Karpas-422 (cell line): Measurements from ENCODE around the gene CAVIN2. TPM values are rescaled to one million over a fixed set of nuclear protein-coding genes. Genes with fewer than 3 reads are reported as not detected.
A peak's percentile ranks its signal among the peaks of the same experiment; 100 is the strongest.

Source experiments
- DNase-seq: peaks from one replicate; pipeline ENCODE4 v3.0.0-alpha.2; 2015
- H2AFZ ChIP-seq: fragments of 200-600 bp; sonication (generic); 2 replicates; pipeline ENCODE4 v1.6.1; 2014; ENCODE audit warnings: antibody characterized with exemption, low read length, mixed read lengths
- H3K27ac ChIP-seq: fragments of 200-600 bp; sonication (generic); 2 replicates; pipeline ENCODE4 v1.5.1; 2014; ENCODE audit warnings: mild to moderate bottlenecking, low read length, moderate library complexity
- H3K27me3 ChIP-seq: fragments of 200-600 bp; sonication (generic); 2 replicates; pipeline ENCODE4 v1.6.1; 2014; ENCODE audit warnings: low read length, mixed read lengths
- H3K36me3 ChIP-seq: fragments of 200-600 bp; sonication (generic); 2 replicates; pipeline ENCODE4 v1.6.1; 2014; ENCODE audit warnings: low read length, mixed read lengths; ENCODE audit not compliant: insufficient read depth
- H3K4me1 ChIP-seq: fragments of 200-600 bp; sonication (generic); 2 replicates; pipeline ENCODE4 v1.6.1; 2014; ENCODE audit warnings: mild to moderate bottlenecking, low read length, mixed read lengths
- H3K4me2 ChIP-seq: fragments of 200-600 bp; sonication (generic); 2 replicates; pipeline ENCODE4 v1.6.1; 2014; ENCODE audit warnings: low read length, low read depth, mild to moderate bottlenecking; ENCODE audit not compliant: poor library complexity, severe bottlenecking
- H3K4me3 ChIP-seq: fragments of 200-600 bp; sonication (generic); 2 replicates; pipeline ENCODE4 v1.5.1; 2014; ENCODE audit warnings: mild to moderate bottlenecking, antibody characterized with exemption, low read length, mixed read lengths
- H3K79me2 ChIP-seq: fragments of 200-600 bp; sonication (generic); 2 replicates; pipeline ENCODE4 v1.6.1; 2014; ENCODE audit warnings: mild to moderate bottlenecking, low read length, mixed read lengths
- H3K9ac ChIP-seq: fragments of 200-600 bp; sonication (generic); 2 replicates; pipeline ENCODE4 v1.6.0; 2014; ENCODE audit warnings: low read length
- H3K9me2 ChIP-seq: fragments of 200-600 bp; sonication (generic), shearing (Covaris generic); replicated peaks from 2 replicates; pipeline ENCODE4 v1.6.0; 2014; ENCODE audit warnings: mild to moderate bottlenecking, low read length, moderate library complexity; ENCODE audit not compliant: insufficient read depth
- H3K9me3 ChIP-seq: fragments of 300-700, 200-600 bp; sonication (generic); 2 replicates; pipeline ENCODE4 v1.6.1; 2014; ENCODE audit warnings: low read length, mixed read lengths
- H4K20me1 ChIP-seq: fragments of 200-600 bp; sonication (generic); 2 replicates; pipeline ENCODE4 v1.6.1; 2014; ENCODE audit warnings: mild to moderate bottlenecking, antibody characterized with exemption, low read length, low read depth; ENCODE audit not compliant: insufficient read depth
- total RNA-seq: library from RNA; depleted of rRNA; stranded (reverse); fragments of >200 nt; shearing (Covaris generic); gene quantifications from 2 replicates; pipeline ENCODE4 v1.2.3, GENCODE V29; 2014; ENCODE audit warnings: low replicate concordance

CAVIN2 gene
- total RNA-seq, 1 experiment from 2014 or later, result 3.1 TPM

DNA sequence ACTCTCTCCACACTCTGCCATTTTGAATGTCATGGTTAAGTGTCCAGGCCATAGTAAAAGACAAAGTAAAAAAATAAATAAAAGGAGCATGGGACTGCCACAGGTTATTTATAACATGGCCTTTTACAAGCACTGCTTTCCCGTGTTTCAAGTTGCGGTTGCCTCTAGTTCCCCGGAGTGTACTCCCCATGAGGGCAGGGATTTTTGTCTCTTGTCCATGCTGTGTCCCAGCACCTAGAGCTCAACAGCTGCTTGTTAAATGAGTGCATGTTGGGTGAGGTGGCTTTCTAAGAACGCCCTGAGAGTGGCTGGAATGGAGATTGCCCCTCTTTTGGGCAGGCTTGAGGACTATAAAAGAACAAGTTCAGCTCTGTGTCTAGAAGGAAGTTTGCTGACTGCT, 8.4 kb downstream of the CAVIN2 start:
- Histone ChIP-seq H3K4me1 (peaks cover 66% of the 10 kb centered on the region), H3K27me3 (no peaks in the 10 kb centered on the region), H3K9me2 (no peaks in the 10 kb centered on the region), H3K9me3 (no peaks in the 10 kb centered on the region), H3K4me2 (peak overlapping the region; percentile 38), H3K36me3 (peaks cover 5% of the 10 kb centered on the region; the same call in 1 of the 2 replicates), H3K9ac (no peak overlapping the region), H2AFZ (no peak overlapping the region), H3K27ac (no peak overlapping the region), H3K79me2 (no peaks in the 10 kb centered on the region), H3K4me3 (no peak overlapping the region), H4K20me1 (no peaks in the 10 kb centered on the region)
- DNase-seq, result no peak

DNA sequence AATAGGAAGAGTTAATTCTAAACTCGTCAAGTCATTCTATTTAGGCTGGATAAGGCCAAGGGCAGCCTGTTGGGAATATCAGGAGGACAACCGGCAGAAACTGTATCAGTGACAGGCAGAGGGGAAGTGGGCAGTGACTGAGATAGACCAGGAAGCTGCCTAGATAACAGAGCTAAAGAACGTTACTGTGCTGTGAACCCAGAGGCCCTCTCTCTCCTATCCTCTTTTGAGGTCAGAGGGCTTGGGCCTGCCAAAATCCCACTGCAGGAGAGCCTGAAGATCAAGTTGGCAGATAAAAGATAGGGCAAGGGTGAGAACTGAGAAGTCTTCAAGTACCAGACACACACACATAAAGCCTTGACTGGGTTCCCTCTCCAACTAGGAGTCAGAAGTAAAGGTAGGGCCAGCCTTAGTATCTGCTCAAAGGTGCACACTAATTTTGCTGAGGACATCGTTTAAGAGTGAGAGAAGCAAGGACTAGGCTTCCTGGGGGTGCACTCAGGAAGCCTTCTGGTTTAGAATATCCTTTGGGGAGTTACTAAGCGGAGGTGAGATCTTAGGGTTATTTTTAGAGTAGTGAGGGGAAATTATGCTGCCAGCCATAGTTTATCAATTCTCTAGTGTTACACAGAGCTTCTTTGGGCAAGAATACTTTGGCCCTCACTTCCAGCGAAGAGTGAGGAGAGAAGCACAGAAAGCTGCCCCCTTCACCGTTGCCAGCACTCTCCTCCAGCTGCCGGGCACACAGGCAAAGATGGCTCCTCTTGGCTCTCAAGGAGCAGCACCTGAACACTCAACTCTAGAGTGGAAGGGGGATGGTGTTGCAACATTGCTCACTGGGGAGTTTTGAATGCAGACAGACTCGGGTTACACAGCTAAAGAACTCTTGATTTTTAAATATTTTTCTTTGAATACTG, 9.8 kb downstream of the CAVIN2 start:
- DNase-seq, result no peak
- H3K27ac ChIP-seq, result no peak overlapping the region
- H2AFZ ChIP-seq, result no peak overlapping the region
- no peak overlapping the region for H3K4me3 ChIP-seq
- H3K9ac ChIP-seq, result no peak overlapping the region
- peaks cover 52% of the 10 kb centered on the region for H3K4me1 ChIP-seq
- H3K4me2 ChIP-seq, result peak overlapping the region; percentile 25
- H3K9me2 ChIP-seq, result no peaks in the 10 kb centered on the region
- H3K9me3 ChIP-seq, result no peaks in the 10 kb centered on the region
- H3K36me3 ChIP-seq, result peaks cover 5% of the 10 kb centered on the region; the same call in 1 of the 2 replicates
- H4K20me1 ChIP-seq, result no peaks in the 10 kb centered on the region
- no peaks in the 10 kb centered on the region for H3K27me3 ChIP-seq
- H3K79me2 ChIP-seq, result no peaks in the 10 kb centered on the region

DNA sequence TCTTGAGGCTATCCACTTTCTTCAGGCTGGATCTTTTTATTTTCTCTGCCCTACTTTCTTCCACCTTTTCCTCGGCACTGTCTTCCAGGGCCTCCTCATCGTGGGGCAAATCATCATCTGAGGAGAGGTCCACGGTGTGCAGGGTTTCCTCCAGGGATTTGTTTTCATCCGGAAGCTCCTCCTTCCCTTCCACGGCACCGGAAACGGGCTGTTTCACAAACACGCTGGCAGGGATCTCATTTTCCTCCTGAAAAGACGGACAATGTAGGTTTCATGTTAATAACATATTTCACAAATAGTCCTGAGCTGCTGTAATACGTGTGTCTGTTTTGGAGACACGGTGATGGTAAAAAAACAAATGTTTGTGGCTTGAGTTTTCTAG, 10.4 kb downstream of the CAVIN2 start:
- no peak overlapping the region for H3K27ac ChIP-seq
- H3K4me2 ChIP-seq, result peak overlapping the region; percentile 25
- H3K4me3 ChIP-seq, result no peak overlapping the region
- H2AFZ ChIP-seq, result no peak overlapping the region
- H4K20me1 ChIP-seq, result no peaks in the 10 kb centered on the region
- no peak overlapping the region for H3K9ac ChIP-seq
- H3K27me3 ChIP-seq, result no peaks in the 10 kb centered on the region
- H3K4me1 ChIP-seq, result peaks cover 54% of the 10 kb centered on the region
- no peak for DNase-seq
- no peaks in the 10 kb centered on the region for H3K9me3 ChIP-seq
- no peaks in the 10 kb centered on the region for H3K79me2 ChIP-seq
- H3K9me2 ChIP-seq, result no peaks in the 10 kb centered on the region
- peaks cover 5% of the 10 kb centered on the region; the same call in 1 of the 2 replicates for H3K36me3 ChIP-seq

DNA sequence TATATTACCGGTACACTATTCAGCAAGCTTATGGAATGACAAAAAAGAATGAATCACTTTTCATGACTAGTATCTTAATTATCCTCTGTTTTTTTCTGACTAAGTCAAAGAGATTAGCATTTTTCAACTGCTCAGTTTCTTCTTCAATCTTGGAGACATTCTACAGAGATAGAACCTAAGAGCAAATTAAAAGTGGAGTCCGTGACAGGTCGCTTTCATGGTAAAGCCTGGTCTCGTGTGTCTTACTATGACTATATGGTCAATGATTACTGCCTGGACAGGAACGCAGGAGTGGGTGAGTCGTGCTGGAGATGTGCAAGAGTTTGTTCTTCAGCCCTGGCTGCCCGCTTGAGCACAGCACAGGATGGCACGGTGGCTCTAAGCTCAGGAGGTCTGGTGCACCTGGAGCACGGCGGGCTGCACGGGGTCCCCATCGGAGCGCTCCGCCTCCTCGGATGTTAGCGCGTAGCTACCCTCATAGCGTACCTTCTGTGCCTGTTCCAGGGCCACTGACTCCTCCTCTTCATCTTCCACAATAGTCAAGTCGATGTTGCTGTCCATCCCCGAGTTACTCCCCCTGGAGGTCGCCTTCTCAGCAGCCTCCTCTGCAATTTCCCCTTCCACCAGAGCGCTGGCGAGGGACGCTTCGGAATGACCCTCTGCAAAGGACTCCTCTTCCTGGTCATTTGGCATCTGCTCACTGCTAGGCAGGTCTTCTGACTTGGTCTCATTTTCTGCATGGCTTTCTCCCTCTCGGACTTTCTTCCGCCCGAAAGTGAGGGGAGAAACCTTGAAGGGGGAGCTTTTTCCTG, 11.1 kb downstream of the CAVIN2 start:
- H3K4me3 ChIP-seq, result no peak overlapping the region
- peaks cover 5% of the 10 kb centered on the region; the same call in 1 of the 2 replicates for H3K36me3 ChIP-seq
- H3K4me1 ChIP-seq, result peaks cover 55% of the 10 kb centered on the region
- H3K27ac ChIP-seq, result no peak overlapping the region
- H3K9me3 ChIP-seq, result no peaks in the 10 kb centered on the region
- no peak overlapping the region for H3K9ac ChIP-seq
- H4K20me1 ChIP-seq, result no peaks in the 10 kb centered on the region
- H3K79me2 ChIP-seq, result no peaks in the 10 kb centered on the region
- H3K4me2 ChIP-seq, result no peak overlapping the region
- H3K9me2 ChIP-seq, result no peaks in the 10 kb centered on the region
- no peaks in the 10 kb centered on the region for H3K27me3 ChIP-seq
- no peak for DNase-seq
- H2AFZ ChIP-seq, result no peak overlapping the region

DNA sequence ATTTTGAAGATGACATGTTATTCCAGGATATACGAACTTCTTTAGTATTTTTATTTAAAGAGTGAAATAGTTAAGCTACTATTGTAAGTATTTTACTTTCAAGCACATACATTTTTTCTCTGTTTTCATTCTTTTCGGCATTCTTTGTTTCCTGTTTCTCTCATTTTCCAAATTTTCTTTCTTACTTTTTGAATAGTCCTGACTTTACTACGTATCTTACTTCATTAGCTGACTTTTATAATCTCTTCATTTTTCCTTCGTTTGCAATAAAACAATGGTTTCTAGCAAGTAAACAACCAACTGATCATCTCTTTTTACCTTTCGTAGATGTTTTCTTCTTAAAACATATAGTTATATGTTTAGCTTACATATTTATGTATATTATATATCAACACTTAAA, 11.8 kb downstream of the CAVIN2 start:
- Histone ChIP-seq H3K9me3 (no peaks in the 10 kb centered on the region), H3K36me3 (peaks cover 5% of the 10 kb centered on the region; the same call in 1 of the 2 replicates), H3K27ac (no peak overlapping the region), H3K79me2 (no peaks in the 10 kb centered on the region), H3K27me3 (no peaks in the 10 kb centered on the region), H3K4me1 (peaks cover 53% of the 10 kb centered on the region), H3K9me2 (no peaks in the 10 kb centered on the region), H3K4me2 (no peak overlapping the region), H3K9ac (no peak overlapping the region), H3K4me3 (no peak overlapping the region), H4K20me1 (no peaks in the 10 kb centered on the region), H2AFZ (no peak overlapping the region)
- no peak for DNase-seq

DNA sequence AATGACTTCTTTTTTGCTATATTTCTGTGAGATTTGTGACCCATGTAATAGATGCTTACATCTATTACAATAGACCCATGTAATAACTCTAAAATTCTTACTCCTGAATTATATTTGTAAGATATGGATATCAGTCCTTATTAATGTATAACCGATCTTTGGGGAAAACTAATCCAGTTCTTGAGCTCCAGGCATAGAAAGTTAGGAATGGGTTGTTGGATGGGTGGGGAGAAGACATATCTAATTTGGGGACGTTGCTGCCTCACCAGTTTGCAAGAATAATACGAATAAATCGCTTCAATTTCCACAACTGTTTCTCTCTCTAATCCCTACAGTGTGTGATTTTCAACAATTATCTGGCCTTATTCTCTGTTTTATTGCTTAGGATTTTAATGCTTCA, 13.5 kb downstream of the CAVIN2 start:
- Histone ChIP-seq H3K79me2 (no peaks in the 10 kb centered on the region), H3K9me3 (no peaks in the 10 kb centered on the region), H3K27me3 (no peaks in the 10 kb centered on the region), H3K4me3 (no peak overlapping the region), H4K20me1 (no peaks in the 10 kb centered on the region), H3K9ac (no peak overlapping the region), H3K36me3 (peaks cover 5% of the 10 kb centered on the region; the same call in 1 of the 2 replicates), H3K27ac (no peak overlapping the region), H3K9me2 (no peaks in the 10 kb centered on the region), H3K4me1 (peaks cover 36% of the 10 kb centered on the region), H2AFZ (no peak overlapping the region), H3K4me2 (no peak overlapping the region)
- no peak for DNase-seq

DNA sequence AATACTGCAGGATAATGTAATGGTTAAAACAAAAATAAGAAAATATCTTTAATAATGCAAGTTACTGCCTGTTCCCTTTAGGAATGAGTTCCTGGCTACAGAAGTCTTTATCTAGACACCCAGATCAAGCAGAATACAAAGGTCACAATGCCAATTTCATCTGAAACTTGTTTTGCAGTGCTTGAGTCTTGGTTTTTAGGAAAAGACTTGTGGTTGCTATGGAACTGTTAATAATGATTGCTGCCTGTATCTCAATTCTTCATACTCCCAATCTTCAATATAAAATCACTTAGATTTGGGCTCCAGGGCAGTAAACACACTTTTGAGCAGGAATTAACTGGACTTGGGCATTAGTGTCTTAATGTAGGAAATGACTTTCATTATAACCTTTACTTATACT, 14.2 kb downstream of the CAVIN2 start:
- Histone ChIP-seq H3K4me2 (no peak overlapping the region), H3K27me3 (no peaks in the 10 kb centered on the region), H2AFZ (no peak overlapping the region), H4K20me1 (no peaks in the 10 kb centered on the region), H3K9me3 (no peaks in the 10 kb centered on the region), H3K4me1 (peaks cover 29% of the 10 kb centered on the region), H3K79me2 (no peaks in the 10 kb centered on the region), H3K36me3 (peaks cover 5% of the 10 kb centered on the region; the same call in 1 of the 2 replicates), H3K9ac (no peak overlapping the region), H3K9me2 (no peaks in the 10 kb centered on the region), H3K27ac (no peak overlapping the region), H3K4me3 (no peak overlapping the region)
- no peak for DNase-seq

DNA sequence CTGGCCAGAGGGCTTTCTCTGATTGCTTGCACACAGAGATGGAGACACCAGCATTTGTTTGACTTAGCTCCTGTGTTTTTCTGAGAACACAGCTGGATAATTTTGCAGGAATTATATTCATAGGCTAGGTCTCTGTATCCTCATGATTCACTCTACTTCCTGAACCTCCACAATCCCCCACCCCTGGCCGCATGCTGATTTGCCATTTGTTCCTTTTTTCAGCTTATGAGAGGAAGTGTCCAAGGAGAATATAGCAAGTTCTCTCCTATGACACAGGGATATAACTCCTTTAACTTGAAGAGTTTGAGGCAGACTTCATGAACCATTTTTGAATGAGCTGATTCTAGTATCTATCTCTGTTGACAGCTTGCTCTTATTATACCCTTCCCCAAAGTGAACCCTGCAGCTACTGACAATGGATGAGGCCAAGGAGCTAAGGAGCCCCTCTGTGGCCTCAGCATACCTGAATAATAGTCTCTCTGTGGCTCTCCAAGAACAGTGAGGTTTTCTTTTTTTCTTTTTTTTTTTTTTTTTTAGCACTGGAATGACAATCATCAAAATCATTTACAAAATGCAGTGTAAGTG, 15.4 kb downstream of the CAVIN2 start:
- Histone ChIP-seq H4K20me1 (no peaks in the 10 kb centered on the region), H3K4me2 (no peak overlapping the region), H3K27ac (no peak overlapping the region), H3K4me1 (peaks cover 17% of the 10 kb centered on the region), H3K36me3 (peaks cover 5% of the 10 kb centered on the region; the same call in 1 of the 2 replicates), H3K9ac (no peak overlapping the region), H3K9me3 (no peaks in the 10 kb centered on the region), H3K27me3 (no peaks in the 10 kb centered on the region), H3K4me3 (no peak overlapping the region), H3K79me2 (no peaks in the 10 kb centered on the region), H3K9me2 (no peaks in the 10 kb centered on the region), H2AFZ (peak overlapping the region; percentile 71; the same call in 1 of the 2 replicates)
- DNase-seq, result no peak
